ENCODE data around the gene GLRX.

GLRX gene

GRCh38 chr5:95808013-95808685 lies 14.4 kb downstream of the GLRX start:
- in situ Hi-C loops (cut with MboI; ENCODE audit: low pct_unique_long_range_greater_than_20kb, low sequenced_read_pairs, unreplicated experiment) = no loop called here
- TF ChIP-seq CTCF (IDR thresholded peaks at IDR 0.05; ENCODE audit: extremely low read depth, insufficient read depth, missing control alignments) = no peak
- no peak for DNase-seq (ENCODE audit: low spot score)

DNA sequence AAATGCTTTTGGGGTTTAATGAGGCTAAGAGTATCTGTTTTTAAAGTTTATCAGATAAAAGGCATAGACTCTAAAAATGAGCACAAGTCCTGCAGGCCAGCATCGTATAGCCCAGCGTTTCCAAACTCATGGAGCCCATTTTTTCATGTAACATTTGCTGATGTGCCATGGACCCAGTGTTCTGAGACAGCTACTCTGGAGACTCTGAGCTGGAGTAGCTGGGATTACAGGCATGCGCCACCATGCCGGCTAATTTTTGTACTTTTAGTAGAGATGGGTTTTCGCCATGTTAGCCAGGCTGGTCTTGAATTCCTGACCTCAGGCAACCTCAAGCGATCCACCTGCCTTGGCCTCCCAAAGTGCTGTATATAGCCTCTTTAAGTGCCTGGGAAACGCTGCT lies 15.8 kb downstream of the GLRX start:
- TF ChIP-seq CTCF (IDR thresholded peaks at IDR 0.05; ENCODE audit: extremely low read depth, insufficient read depth, missing control alignments) = no peak
- DNase-seq (ENCODE audit: low spot score) = no peak
- in situ Hi-C loops (cut with MboI; ENCODE audit: low pct_unique_long_range_greater_than_20kb, low sequenced_read_pairs, unreplicated experiment) = no loop called here

DNA sequence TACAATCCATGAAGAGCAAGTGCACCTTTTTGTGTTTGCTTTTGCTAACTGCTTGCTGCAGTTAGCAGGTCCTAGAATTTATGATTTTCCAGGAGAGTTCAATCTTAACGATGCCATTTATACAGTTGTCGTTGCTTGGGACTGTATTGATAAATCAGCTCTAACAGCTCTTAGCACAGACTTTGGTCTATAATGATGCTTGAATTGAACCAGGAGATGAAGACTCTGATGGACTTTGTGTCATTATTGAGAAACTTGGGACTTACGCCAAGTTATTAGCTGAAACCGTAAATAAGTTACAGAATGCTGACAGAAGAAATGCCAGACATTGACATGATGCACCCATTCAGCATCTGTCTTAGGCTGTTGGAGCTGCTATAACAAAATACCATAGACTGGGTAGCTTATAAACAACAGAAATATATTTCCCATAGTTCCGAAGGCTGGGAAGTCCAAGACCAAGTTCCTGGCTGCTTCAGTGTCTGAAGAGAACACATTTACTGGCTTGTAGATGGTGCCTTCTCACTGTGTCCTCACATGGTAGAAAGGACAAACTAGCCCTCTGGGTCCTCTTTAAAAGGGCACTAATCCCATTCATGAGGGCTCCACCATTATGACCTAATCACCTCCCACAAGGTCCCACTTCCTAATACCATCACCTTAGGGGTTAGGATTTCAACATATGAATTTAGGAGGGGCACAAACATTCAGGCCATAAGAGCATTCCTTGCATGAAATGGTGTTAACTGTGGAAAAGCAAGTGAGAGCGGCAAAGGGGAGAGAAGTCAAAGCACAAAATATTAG lies 17.6 kb downstream of the GLRX start:
- in situ Hi-C loops (cut with MboI; ENCODE audit: low pct_unique_long_range_greater_than_20kb, low sequenced_read_pairs, unreplicated experiment) = no loop called here

DNA sequence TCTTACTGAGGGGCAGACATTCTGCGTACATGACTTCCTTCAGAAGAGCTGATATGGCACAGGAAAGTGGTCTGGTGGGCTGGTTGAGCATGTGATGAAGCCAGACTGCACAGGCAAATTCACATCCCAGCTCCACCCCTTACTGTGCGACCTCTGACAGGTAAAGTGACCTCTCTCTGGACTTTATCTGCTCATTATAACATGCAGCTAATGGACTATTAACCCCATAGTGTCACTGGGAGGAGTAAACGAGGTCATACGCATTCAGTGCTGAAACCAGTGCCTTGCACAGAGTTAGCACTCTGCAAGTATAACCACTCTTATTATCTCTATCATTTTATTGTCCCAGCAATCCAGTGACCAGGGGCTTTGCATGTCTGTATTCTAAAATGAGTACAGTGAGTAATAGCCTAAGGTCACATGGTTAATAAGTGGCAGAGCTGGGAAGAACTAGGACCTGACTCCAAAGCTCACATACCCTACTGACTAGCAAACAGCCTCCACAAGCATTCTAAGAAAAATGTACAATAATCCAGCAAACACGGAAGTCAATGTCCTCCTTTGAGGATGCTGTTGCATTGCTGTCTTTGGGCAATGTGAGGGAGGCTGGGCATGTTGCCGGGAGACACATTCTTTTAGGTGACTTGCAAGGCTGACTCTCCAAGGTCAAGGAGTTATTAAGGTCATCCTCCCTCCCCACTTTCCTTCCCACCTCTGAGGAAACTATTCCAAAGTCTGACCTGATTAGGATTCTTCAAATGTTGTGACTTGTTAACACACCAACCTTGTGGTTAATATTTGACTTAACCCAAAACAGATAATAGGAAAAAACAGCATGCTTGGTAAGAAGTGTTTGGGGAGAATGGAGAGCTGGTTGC lies 19.0 kb downstream of the GLRX start:
- no peak for DNase-seq (ENCODE audit: low spot score)
- no peak for TF ChIP-seq CTCF (IDR thresholded peaks at IDR 0.05; ENCODE audit: extremely low read depth, insufficient read depth, missing control alignments)
- in situ Hi-C loops (cut with MboI; ENCODE audit: low pct_unique_long_range_greater_than_20kb, low sequenced_read_pairs, unreplicated experiment) = no loop called here

More for the DNA sequence above, 17.6 kb downstream of the GLRX start:
- no peak for DNase-seq (ENCODE audit: low spot score)
- no peak for TF ChIP-seq CTCF (IDR thresholded peaks at IDR 0.05; ENCODE audit: extremely low read depth, insufficient read depth, missing control alignments)

- DNase-seq (ENCODE audit: low spot score) = no peak
- in situ Hi-C loops (cut with MboI; ENCODE audit: low pct_unique_long_range_greater_than_20kb, low sequenced_read_pairs, unreplicated experiment) = no loop called here
- TF ChIP-seq CTCF (IDR thresholded peaks at IDR 0.05; ENCODE audit: extremely low read depth, insufficient read depth, missing control alignments) = no peak
Measured at GRCh38 chr5:95801961-95802360, 20.6 kb downstream of the GLRX start.

- DNase-seq (ENCODE audit: low spot score) = no peak
- TF ChIP-seq CTCF (IDR thresholded peaks at IDR 0.05; ENCODE audit: extremely low read depth, insufficient read depth, missing control alignments) = no peak
- in situ Hi-C loops (cut with MboI; ENCODE audit: low pct_unique_long_range_greater_than_20kb, low sequenced_read_pairs, unreplicated experiment) = no loop called here
Measured at GRCh38 chr5:95801532-95801931, 21.0 kb downstream of the GLRX start.
